Measurements from ENCODE around the gene SYCP2L.

- TF ChIP-seq CTCF (IDR thresholded peaks at IDR 0.05) (no peak), EZH2phosphoT487 (IDR thresholded peaks at IDR 0.05) (no peak), EZH2 (IDR thresholded peaks at IDR 0.05) (no peak)
Measured at GRCh38 chr6:11018225-11018624, 131.4 kb downstream of the SYCP2L start.

Data from neural progenitor cell (in vitro differentiated cells).